OCI-LY3 (cell line): ENCODE measurements around the gene RERE.

Experiments used
- EZH2phosphoT487 ChIP-seq: fragments of 200-600 bp; shearing (Covaris generic); IDR thresholded peaks from 2 replicates; pipeline ENCODE4 v1.6.1; 2018; ENCODE audit warnings: antibody characterized with exemption, mixed run types, low read depth
- TF ChIP-seq, protein P1 (sequence below): fragments of 200-600, 300-600 bp; sonication (generic); IDR thresholded peaks from 2 replicates; pipeline ENCODE4 v1.5.1; 2014; ENCODE audit warnings: antibody characterized with exemption, low read length, low read depth

GRCh38 chr1:8763888-8764287, 53.6 kb downstream of the RERE start:
- TF ChIP-seq, protein P1, sequence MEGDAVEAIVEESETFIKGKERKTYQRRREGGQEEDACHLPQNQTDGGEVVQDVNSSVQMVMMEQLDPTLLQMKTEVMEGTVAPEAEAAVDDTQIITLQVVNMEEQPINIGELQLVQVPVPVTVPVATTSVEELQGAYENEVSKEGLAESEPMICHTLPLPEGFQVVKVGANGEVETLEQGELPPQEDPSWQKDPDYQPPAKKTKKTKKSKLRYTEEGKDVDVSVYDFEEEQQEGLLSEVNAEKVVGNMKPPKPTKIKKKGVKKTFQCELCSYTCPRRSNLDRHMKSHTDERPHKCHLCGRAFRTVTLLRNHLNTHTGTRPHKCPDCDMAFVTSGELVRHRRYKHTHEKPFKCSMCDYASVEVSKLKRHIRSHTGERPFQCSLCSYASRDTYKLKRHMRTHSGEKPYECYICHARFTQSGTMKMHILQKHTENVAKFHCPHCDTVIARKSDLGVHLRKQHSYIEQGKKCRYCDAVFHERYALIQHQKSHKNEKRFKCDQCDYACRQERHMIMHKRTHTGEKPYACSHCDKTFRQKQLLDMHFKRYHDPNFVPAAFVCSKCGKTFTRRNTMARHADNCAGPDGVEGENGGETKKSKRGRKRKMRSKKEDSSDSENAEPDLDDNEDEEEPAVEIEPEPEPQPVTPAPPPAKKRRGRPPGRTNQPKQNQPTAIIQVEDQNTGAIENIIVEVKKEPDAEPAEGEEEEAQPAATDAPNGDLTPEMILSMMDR: no peak
- no peak for TF ChIP-seq EZH2phosphoT487
